K562 (cell line): Measurements from ENCODE around the gene EMC6. TPM values are rescaled to one million over a fixed set of nuclear protein-coding genes. Genes with fewer than 3 reads are reported as not detected.

Experiments
- ATAC-seq: fragments of 200-7000 bp; cut with Tn5 transposase; 3 replicates; pipeline ENCODE4 v1.9.1; 2020; ENCODE audit warnings: moderate library complexity
- BruUV-seq: library from RNA; stranded (reverse); fragments of 400-500 nt; replicated peaks from 2 replicates; lab custom pipeline; 2021; lab: Mats Ljungman, UMichigan
- CTCF ChIA-PET: fragments of 300-600 bp; formaldehyde crosslinking; extraction: SDS; loops from one replicate; lab custom pipeline; 2021; ENCODE audit warnings: low intra/inter-chr PET ratio; lab: Yijun Ruan, JAX
- POLR2A ChIA-PET: fragments of 300-600, 350-650 bp; sonication (Branson Sonifier 250); formaldehyde crosslinking; extraction: SDS; loops from one replicate; lab custom pipeline; 2021; ENCODE audit warnings: antibody characterized with exemption, inconsistent platforms; lab: Yijun Ruan, JAX
- DNase-seq, 4 experiments: peaks; one replicate each; pipeline versions ENCODE4 v3.0.0 to v3.0.0-alpha.2; 2011 to 2018; ENCODE audit warnings: low spot score in 3 of 4, mixed read lengths in 3 of 4; ENCODE audit errors: extremely low read depth in 1 of 4
- FAIRE-seq: peaks from 2 replicates; lab custom pipeline; 2011; peaks lifted over from hg19 to GRCh38; lab: Jason Lieb, UNC
- H2AFZ ChIP-seq: 2 replicates; pipeline ENCODE4 v1.6.0; 2011; ENCODE audit warnings: low read depth, low read length, control low read depth, inconsistent platforms
- H3K27ac ChIP-seq: fragments of 200-600 bp; 3 replicates; pipeline ENCODE4 v1.8.0; 2011; ENCODE audit warnings: low read depth, mild to moderate bottlenecking, control low read depth, inconsistent platforms, low read length, moderate library complexity, mixed read lengths; ENCODE audit errors: extremely low read depth
- H3K27me3 ChIP-seq, 2 experiments: fragments of 300-600 bp in 1 of 2; 2 replicates in 1 of 2; 3 replicates in 1 of 2; pipeline versions ENCODE4 v1.6.0 to v1.8.0; 2011; ENCODE audit warnings: inconsistent platforms in 2 of 2, low read length in 2 of 2, mild to moderate bottlenecking in 1 of 2, mixed read lengths in 1 of 2, moderate library complexity in 1 of 2; ENCODE audit not compliant: control insufficient read depth in 2 of 2, insufficient read depth in 2 of 2
- H3K36me3 ChIP-seq: fragments of 300-600 bp; 3 replicates; pipeline ENCODE4 v1.8.0; 2011; ENCODE audit warnings: mild to moderate bottlenecking, low read length, inconsistent platforms; ENCODE audit not compliant: control insufficient read depth, insufficient read depth
- H3K4me1 ChIP-seq, 2 experiments: fragments of 200-600 bp in 1 of 2; replicated peaks in 1 of 2; 2 replicates in 1 of 2; 3 replicates in 1 of 2; pipeline versions ENCODE4 v1.5.1 to v1.8.0; 2011; ENCODE audit warnings: inconsistent platforms in 2 of 2, low read length in 2 of 2, mild to moderate bottlenecking in 1 of 2, mixed read lengths in 1 of 2, moderate library complexity in 1 of 2; ENCODE audit not compliant: control insufficient read depth in 2 of 2, insufficient read depth in 2 of 2
- H3K4me2 ChIP-seq: 2 replicates; pipeline ENCODE4 v1.6.1; 2011; ENCODE audit warnings: low read length, control low read depth, inconsistent platforms, mixed read lengths; ENCODE audit not compliant: insufficient read depth
- H3K4me3 ChIP-seq: fragments of 200-600 bp; sonication (generic), shearing (Covaris generic); 2 replicates; pipeline ENCODE4 v1.5.1; 2016; ENCODE audit warnings: control low read depth, inconsistent platforms
- H3K79me2 ChIP-seq: fragments of 200-600 bp; 3 replicates; pipeline ENCODE4 v1.8.0; 2011; ENCODE audit warnings: low read length, inconsistent platforms; ENCODE audit not compliant: control insufficient read depth, insufficient read depth
- H3K9ac ChIP-seq, 2 experiments: 2 replicates each; pipeline versions ENCODE4 v1.6.0 to v1.6.1; 2011; ENCODE audit warnings: low read depth in 2 of 2, low read length in 2 of 2, control low read depth in 1 of 2, inconsistent platforms in 1 of 2, mild to moderate bottlenecking in 1 of 2, mixed read lengths in 1 of 2; ENCODE audit not compliant: insufficient read depth in 1 of 2
- H3K9me1 ChIP-seq: one replicate; pipeline ENCODE4 v1.6.0; 2011; ENCODE audit warnings: inconsistent platforms, mild to moderate bottlenecking, low read length, moderate library complexity; ENCODE audit not compliant: control insufficient read depth, insufficient read depth
- H3K9me3 ChIP-seq: replicated peaks from 2 replicates; pipeline ENCODE4 v1.5.1; 2011; ENCODE audit warnings: low read depth, low read length, inconsistent platforms; ENCODE audit not compliant: control insufficient read depth, insufficient read depth
- H4K20me1 ChIP-seq: replicated peaks from 2 replicates; pipeline ENCODE4 v1.6.1; 2011; ENCODE audit warnings: low read length, inconsistent platforms, mixed read lengths; ENCODE audit not compliant: control insufficient read depth, insufficient read depth
- BCOR ChIP-seq: fragments of 450-650 bp; IDR thresholded peaks from 2 replicates; pipeline ENCODE4 v1.6.1; 2016
- FOXP1 ChIP-seq: sonication (generic); formaldehyde crosslinking; IDR thresholded peaks from 2 replicates; pipeline ENCODE4 v1.8.0; 2022; ENCODE audit warnings: mild to moderate bottlenecking, missing genetic modification reagents
- KLF6 ChIP-seq: fragments of 250-450 bp; sonication (Bioruptor Pico); IDR thresholded peaks from 2 replicates; pipeline ENCODE4 v1.4.0; 2020; ENCODE audit warnings: mild to moderate bottlenecking, moderate library complexity, borderline replicate concordance
- NCOR1 ChIP-seq: fragments of 450-650 bp; IDR thresholded peaks from 2 replicates; pipeline ENCODE4 v1.6.1; 2016; ENCODE audit warnings: mild to moderate bottlenecking, moderate library complexity
- PHF8 ChIP-seq: fragments of 200-600 bp; sonication (generic); IDR thresholded peaks from 2 replicates; pipeline ENCODE4 v1.6.1; 2012; ENCODE audit warnings: mixed run types, mild to moderate bottlenecking, inconsistent platforms, low read length, moderate library complexity, borderline replicate concordance
- RFX1 ChIP-seq: fragments of 450-650 bp; IDR thresholded peaks from 2 replicates; pipeline ENCODE4 v1.6.1; 2016; ENCODE audit warnings: mild to moderate bottlenecking, moderate library complexity
- TGIF2 ChIP-seq: sonication (generic); formaldehyde crosslinking; IDR thresholded peaks from 2 replicates; pipeline ENCODE4 v1.8.1; 2022; ENCODE audit warnings: mild to moderate bottlenecking, missing genetic modification reagents, moderate library complexity
- ZNF184 ChIP-seq: sonication (generic); formaldehyde crosslinking; IDR thresholded peaks from 2 replicates; pipeline ENCODE4 v1.5.0; 2020; ENCODE audit warnings: missing genetic modification reagents
- ZNF57 ChIP-seq: fragments of 450-650 bp; formaldehyde crosslinking; IDR thresholded peaks from 2 replicates; pipeline ENCODE4 v1.4.0; 2020; ENCODE audit warnings: mild to moderate bottlenecking, moderate library complexity
- ZNF584 ChIP-seq: fragments of 200-800 bp; sonication (Bioruptor generic); IDR thresholded peaks from 2 replicates; pipeline ENCODE4 v1.6.1; 2016; ENCODE audit warnings: low read depth, mild to moderate bottlenecking, missing genetic modification characterization, missing compliant biosample characterization
- ZNF589 ChIP-seq: fragments of 200-800 bp; sonication (Bioruptor generic); IDR thresholded peaks from 2 replicates; pipeline ENCODE4 v1.6.1; 2016; ENCODE audit warnings: low read depth, missing genetic modification characterization, missing compliant biosample characterization
- WGBS: fragments of 100-300 bp; shearing (Covaris generic); methylation state at CpG from one replicate; pipeline ENCODE4 v1.1.6; 2016; ENCODE audit warnings: low coverage, mixed read lengths; ENCODE audit not compliant: insufficient coverage; ENCODE audit errors: missing lambda C conversion rate; 5-methylcytosine and 5-hydroxymethylcytosine counted together
- in situ Hi-C: fragments of 300-500 bp; cut with MboI; formaldehyde crosslinking; loops from 4 replicates; pipeline ENCODE4 v1.15.0; 2018; ENCODE audit warnings: inconsistent platforms, mixed read lengths
- intact Hi-C: fragments of 100-400 bp; cut with micrococcal nuclease; formaldehyde crosslinking; loops from 2 replicates; pipeline ENCODE4 v1.14.2; 2022
- polyA plus RNA-seq, 8 experiments: library from polyadenylated mRNA; depleted of rRNA in 4 of 8; stranded (reverse) in 5 of 8; unstranded in 3 of 8; fragments of >200 nt; fragmentation: Nextera tagmentation in 2 of 8; fragmentation: Illumina TruSeq in 1 of 8; extraction: Ambion mirVana in 2 of 8; extraction: Trizol in 1 of 8; gene quantifications; 2 replicates each; pipeline versions ENCODE4 v1.2.1 to v1.2.3, GENCODE V29; 2011 to 2014; ENCODE audit warnings: inconsistent platforms in 1 of 8, missing spikeins in 1 of 8
- total RNA-seq, 7 experiments: library from RNA; depleted of rRNA in 6 of 7; stranded (reverse); fragments of >200 nt in 6 of 7; fragmentation: Illumina TruSeq in 2 of 7; extraction: Trizol in 2 of 7; gene quantifications; 2 replicates each; pipeline versions ENCODE4 v1.2.1 to v1.2.3, GENCODE V29; 2011 to 2021; ENCODE audit warnings: low replicate concordance in 1 of 7

Gene EMC6
- total and polyA plus RNA-seq, 9 of the 15 experiments (the other 6 are each of a cell fraction or from before 2014, with no cell fraction given): 2.9 to 136 (median 24.9) TPM

DNA sequence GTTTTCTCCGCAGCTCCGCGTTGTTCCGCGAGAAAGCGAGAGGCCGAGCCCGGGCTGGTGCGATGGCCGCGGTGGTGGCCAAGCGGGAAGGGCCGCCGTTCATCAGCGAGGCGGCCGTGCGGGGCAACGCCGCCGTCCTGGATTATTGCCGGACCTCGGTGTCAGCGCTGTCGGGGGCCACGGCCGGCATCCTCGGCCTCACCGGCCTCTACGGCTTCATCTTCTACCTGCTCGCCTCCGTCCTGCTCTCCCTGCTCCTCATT, 404 bp downstream of the EMC6 start (continued):
- TF ChIP-seq FOXP1 (CRISPR knock-in tag): no peak
- TF ChIP-seq ZNF584 (CRISPR knock-in tag): no peak
- TF ChIP-seq RFX1: no peak
- TF ChIP-seq NCOR1: no peak
- no peak for TF ChIP-seq ZNF589 (CRISPR knock-in tag)

DNA sequence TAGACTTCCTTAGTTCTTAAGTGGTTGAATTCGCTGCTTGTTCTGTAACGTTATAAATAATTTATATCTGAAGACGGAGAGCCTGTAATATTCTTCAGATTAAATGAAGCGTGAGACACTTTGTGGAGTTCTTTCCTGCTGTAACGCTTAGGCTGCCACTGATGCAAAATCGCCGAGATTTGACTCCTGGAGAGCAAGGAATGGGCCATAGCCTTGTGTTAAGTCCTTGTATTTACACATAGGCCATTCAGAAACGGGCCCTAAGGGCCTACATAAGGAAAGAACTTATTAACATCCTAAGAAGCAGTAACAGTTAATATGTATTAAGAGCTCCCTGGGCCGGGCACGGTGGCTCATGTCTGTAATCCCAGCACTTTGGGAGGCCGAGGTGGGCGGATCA, 936 bp downstream of the EMC6 start:
- peak overlapping the region; percentile 87 for H3K4me3 ChIP-seq
- WGBS: 27% methylated on average over 12 of the region's 12 CpGs
- ATAC-seq (no peak), FAIRE-seq (no peak), DNase-seq (no peak)
- intact Hi-C loops: no loop called here
- peaks cover 7% of the 10 kb centered on the region; the same call in 2 of the 3 replicates for H3K36me3 ChIP-seq
- in situ Hi-C loops: no loop called here
- peak overlapping the region; percentile 82 to 99; a peak in 3 of 4 replicates for H3K9ac ChIP-seq
- CTCF ChIA-PET: no interaction called here
- no peaks in the 10 kb centered on the region; a peak in 1 of 5 replicates for H3K27me3 ChIP-seq
- no TSS peak for BruUV-seq
- H4K20me1 ChIP-seq: 0 out of 2 replicates have a peak, but pooled peaks cover 16% of the 10 kb centered on the region
- peaks cover 6% of the 10 kb centered on the region for H3K9me1 ChIP-seq
- H3K27ac ChIP-seq: peak overlapping the region; percentile 79; the same call in 1 of the 3 replicates
- peaks cover 6 to 31% of the 10 kb centered on the region in 2 experiments; a peak in 4 of 5 replicates for H3K4me1 ChIP-seq
- H2AFZ ChIP-seq: no peak overlapping the region
- no peaks in the 10 kb centered on the region for H3K9me3 ChIP-seq
- H3K79me2 ChIP-seq: peaks cover 20% of the 10 kb centered on the region
- POLR2A ChIA-PET: no interaction called here
- TF ChIP-seq BCOR (no peak), TGIF2 (no peak), ZNF57 (CRISPR knock-in tag) (no peak), PHF8 (no peak), KLF6 (no peak), ZNF184 (CRISPR knock-in tag) (no peak)
- TF ChIP-seq, all 486 proteins: peak for 0
- peak overlapping the region; percentile 82 for H3K4me2 ChIP-seq
